ENCODE results near the gene PDE11A.

PDE11A gene

DNA sequence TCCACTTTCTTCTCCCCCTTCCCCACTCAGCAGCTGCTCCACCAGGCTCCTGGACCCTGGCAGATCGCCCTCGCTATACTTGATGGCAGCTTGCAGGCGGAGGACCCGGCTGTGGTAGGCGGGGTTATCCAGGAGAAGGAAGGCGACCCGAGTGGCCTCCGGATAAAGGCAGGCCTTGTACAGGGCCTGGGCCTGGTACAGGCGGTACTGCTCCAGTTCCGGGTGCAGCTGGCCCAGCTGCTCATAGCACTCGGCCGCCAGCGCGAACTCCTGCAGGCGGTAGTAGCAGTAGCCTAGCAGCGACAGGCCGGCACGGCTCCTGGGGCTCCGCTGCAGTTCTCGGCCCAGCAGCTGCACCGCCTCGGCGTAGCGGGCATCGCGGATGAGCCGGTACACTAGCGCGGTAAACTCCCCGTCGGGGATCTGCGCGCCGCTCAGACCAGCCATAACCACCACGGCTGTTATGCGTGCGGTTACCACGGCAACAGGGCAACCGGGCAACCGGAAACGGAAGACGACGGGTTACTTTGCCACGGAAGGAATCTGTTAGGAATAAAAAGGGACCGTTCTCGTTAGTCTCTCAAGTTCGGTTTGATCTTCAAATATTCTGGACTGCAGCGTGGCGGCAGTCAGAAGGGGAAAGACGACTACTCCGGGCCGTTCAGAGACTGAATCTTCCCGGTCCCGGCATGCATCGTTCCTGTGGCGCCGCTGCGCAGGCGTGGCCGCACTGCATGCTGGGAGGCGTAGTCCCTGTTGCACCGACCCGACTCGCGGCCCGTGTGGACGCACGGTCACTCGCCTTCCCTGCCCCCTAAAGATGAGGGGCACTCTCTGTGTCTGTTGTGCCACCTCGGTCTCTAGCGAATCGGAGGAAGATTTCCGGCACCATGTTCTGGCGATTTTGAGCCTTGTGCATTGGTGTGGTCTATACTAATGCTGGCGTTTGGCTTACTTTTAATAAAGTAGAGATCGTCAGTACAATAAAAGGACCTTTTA, 454.0 kb downstream of the PDE11A start:
- peak; percentile 89 to 91 for DNase-seq

- DNase-seq, result no peak
These were observed 454.7 kb downstream of the PDE11A start for GRCh38 chr2:177617849-177618248.

GRCh38 chr2:177616731-177617130, 455.8 kb downstream of the PDE11A start:
- DNase-seq, result no peak

- DNase-seq, result no peak
These were observed 456.5 kb downstream of the PDE11A start for GRCh38 chr2:177616066-177616465.

DNA sequence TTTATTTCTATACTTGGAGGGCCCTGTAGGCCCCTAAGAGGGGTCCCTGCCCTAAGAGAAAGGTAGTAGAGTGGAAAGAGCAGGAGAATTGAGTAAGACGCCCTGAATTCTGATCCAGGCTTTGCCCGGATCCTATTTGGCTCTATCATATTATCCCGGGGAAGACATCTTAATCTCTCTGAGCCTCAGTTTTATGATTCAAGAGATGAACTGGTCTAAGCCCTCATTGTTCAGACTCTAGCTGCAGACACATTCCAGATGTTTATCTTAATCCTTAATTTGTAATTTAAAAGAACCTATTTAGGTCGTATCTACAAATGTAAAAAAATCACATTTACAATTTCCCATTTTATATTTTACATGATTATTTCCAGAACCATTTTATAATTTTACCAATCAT, 459.9 kb downstream of the PDE11A start:
- DNase-seq, result no peak

DNA sequence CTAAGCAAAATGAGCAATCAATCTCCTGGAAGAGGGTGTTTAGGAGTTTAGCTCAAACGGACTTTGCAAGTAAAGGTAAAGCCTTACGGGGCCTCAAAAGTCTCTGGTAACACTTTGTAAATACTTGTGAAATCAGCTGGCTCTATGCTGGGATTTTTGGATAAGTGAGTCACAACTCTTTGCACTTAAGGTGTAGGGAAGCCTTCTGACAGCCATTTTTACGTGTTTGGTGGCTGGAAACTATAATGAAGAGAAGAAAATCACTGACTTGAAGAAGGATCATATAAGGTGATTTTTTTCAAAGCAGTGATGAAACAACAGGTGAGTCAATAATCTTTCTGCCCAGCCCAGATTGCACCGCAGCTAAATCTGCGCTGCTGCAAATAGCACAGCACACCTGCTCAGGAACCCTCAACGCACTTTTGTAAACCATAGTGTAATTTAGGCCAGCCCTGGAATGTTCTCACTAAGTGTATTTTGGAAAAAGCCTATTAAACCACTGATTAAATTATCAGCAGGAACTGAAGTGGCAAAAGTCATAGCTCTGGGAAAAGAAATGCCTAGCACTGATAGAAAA, 461.2 kb downstream of the PDE11A start:
- no peak for DNase-seq

GRCh38 chr2:177610813-177611212, 461.8 kb downstream of the PDE11A start:
- DNase-seq, result no peak

DNA sequence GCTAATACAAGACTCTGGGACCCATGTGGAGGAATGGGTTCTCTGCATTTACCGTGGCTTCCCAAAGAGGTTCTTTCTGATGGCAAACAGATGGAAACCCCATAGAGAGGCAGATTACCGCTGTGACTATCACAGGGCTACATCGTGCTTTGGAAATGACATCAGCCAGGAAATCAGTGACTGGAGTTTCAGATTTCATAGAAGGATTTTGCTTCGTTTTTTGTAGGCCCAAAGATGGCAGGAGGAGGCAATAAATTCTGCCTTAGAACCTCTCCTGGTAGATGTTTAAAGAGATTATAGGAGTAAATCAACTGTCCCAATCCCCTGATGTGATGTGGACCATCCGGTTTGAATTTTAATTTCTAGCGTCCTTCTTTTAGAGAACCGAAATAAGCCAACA, 465.9 kb downstream of the PDE11A start:
- DNase-seq, result peak in 1 of 2 experiments; percentile 18

GRCh38 chr2:177604271-177605065, 468.1 kb downstream of the PDE11A start:
- peak; percentile 80 to 86 for DNase-seq

GRCh38 chr2:177603768-177604167, 468.8 kb downstream of the PDE11A start:
- DNase-seq, result peak in 1 of 2 experiments; percentile 69

DNA sequence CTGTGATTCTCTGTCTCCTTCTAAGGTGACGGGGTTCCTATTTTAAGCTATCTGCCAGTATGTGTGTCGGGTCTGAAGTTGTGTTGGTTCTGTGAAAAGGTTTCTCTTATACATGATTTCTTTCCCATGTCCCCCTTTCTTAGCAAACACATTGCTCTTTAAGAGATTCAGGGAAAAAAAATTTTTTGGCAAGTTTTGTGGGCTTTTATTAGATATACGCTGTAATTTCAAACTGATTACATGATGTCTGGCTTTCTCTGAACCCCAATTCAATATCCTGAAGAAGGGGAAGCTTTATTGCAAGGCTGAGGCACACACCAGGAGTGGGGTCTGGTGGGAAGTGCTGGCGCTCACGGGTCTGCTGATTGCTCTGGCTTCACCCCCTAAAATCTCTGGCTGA, 469.4 kb downstream of the PDE11A start:
- DNase-seq, result no peak

DNA sequence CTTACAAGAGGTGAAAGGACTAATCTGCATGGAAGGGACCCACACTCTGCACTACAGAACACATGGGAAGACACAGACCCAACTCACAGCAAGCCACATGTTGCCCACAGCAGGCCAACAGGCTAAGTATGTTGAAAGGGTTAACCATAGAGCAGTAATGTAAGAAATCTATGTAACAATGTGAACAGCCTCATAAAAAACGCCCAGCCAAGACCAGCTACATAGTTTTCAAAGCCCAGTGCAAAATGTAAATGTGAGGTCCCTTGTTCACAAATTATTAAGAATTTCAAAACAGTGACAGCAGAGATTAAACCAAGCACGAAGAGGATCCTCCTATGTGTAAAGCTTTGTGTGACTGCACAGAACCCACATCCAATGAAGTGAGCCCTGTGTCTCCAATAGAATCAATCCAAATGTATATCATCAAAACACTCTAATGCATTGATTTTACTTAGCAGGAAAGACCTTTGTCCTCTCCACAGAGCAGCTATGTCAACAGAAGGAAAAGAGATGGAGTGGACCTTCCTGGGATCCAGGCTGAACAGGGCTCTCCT, 469.9 kb downstream of the PDE11A start:
- no peak for DNase-seq

GRCh38 chr2:177600917-177601316, 471.7 kb downstream of the PDE11A start:
- DNase-seq, result no peak

DNA sequence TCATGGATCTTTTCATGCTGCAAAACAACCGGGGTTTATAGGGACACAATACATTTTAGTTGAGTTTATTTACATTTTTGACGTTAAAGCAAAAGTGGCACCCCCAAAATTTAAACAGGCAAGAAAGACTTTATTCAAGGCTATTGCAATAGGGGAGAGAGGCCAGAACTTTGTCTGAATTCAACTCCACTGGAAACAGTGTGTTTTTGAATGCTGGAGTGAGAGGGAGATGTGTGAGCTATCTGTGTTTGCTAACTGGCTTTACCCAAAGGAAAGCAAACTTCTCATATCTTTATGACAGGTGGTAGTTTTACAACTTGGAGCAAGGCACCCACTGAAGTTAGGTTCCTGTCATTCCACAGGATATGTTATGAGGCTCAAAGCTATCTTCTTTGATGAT, 472.6 kb downstream of the PDE11A start:
- DNase-seq, result no peak

- DNase-seq, result no peak
These were observed 473.4 kb downstream of the PDE11A start for GRCh38 chr2:177599139-177599688.

GRCh38 chr2:177598326-177599138, 474.0 kb downstream of the PDE11A start:
- peak; percentile 76 to 91 for DNase-seq

DNA sequence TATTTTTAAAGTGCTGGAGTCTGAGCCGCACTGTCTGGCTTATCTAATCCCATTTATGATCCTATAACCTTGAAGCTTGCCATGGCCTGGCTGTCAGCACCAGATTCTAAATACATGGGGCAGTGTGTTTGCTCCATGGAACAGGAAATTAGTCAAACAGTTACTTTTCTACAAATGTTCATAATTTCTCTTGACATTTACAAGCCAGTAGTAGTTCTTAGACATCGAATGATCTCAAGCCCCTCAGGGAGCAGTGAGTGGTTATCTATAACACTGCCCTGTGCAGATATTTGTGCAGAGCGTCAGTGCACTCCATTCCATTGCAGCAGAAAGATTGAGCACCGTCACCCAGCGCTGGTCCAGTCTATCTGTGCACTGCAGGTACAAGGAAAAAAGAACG, 474.8 kb downstream of the PDE11A start:
- DNase-seq, result no peak

DNA sequence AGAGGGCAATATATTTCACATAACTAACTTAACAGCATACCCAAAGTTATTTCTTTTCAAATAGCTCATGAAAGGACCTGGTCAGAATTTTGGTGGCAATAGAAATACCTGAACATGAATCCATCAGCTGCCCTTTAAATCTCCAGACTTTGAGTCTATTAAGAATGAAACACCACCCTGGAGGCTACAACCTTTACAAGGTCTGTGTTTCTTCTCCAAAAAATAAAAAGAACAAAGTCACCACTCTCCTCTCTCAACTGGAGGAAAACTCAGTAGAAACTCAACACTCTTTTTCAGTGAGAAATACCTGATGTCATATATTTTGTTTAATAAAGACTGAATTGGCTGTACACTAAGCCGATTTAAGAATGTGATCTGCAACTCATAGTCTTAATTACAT, 475.7 kb downstream of the PDE11A start:
- no peak for DNase-seq

- no peak for DNase-seq
These were observed 477.3 kb downstream of the PDE11A start for GRCh38 chr2:177595126-177595845.

GRCh38 chr2:177593402-177593801, 479.2 kb downstream of the PDE11A start:
- no peak for DNase-seq

- no peak for DNase-seq
These were observed 479.6 kb downstream of the PDE11A start for GRCh38 chr2:177592945-177593344.

Measured in NCI-H446 (cell line).